Cardiac septum (tissue), 1 donor: ENCODE results near the gene HIRIP3. TPM values are rescaled to one million over a fixed set of nuclear protein-coding genes. Genes with fewer than 3 reads are reported as not detected.

Source experiments
- total RNA-seq: library from RNA; stranded (reverse); fragmentation: NEBNext Ultra II Directional; extraction: Animal tissue kit (Norgen Biotek cat#: 25700); gene quantifications from one replicate; pipeline ENCODE4 v1.2.1, GENCODE V29; 2021
- donor health status: DM: no; HTN: no; CAD: no.

HIRIP3 gene
- total RNA-seq, 1 donor from 2014 or later: 17.4 TPM

Other genes starting within 250 kb of the HIRIP3 start
- gene C16orf54, start 249.6 kb downstream of the HIRIP3 start, total RNA-seq: 0.94 TPM
- not detected for gene ZG16, start 217.4 kb downstream of the HIRIP3 start, total RNA-seq
- gene KIF22, start 204.9 kb downstream of the HIRIP3 start, total RNA-seq: 21.8 TPM
- 72.4 TPM for gene MAZ, start 189.1 kb downstream of the HIRIP3 start, total RNA-seq
- gene PRRT2, start 183.4 kb downstream of the HIRIP3 start, total RNA-seq: 2.1 TPM
- 15.6 TPM for gene PAGR1, start 179.5 kb downstream of the HIRIP3 start, total RNA-seq
- gene MVP, start 175.2 kb downstream of the HIRIP3 start, total RNA-seq: 60.2 TPM
- gene CDIPT, start 132.4 kb downstream of the HIRIP3 start, total RNA-seq: 73.8 TPM
- gene SEZ6L2, start 96.1 kb downstream of the HIRIP3 start, total RNA-seq: 1.2 TPM
- gene ASPHD1, start 95.1 kb downstream of the HIRIP3 start, total RNA-seq: 0.38 TPM
- gene KCTD13, start 69.4 kb downstream of the HIRIP3 start, total RNA-seq: 10.7 TPM
- gene TMEM219, start 33.5 kb downstream of the HIRIP3 start, total RNA-seq: 66.4 TPM
- 38.9 TPM for gene TAOK2, start 21.7 kb downstream of the HIRIP3 start, total RNA-seq
- 36.8 TPM for gene INO80E, start 624 bp upstream of the HIRIP3 start, total RNA-seq
- 0.38 TPM for gene DOC2A, start 15.4 kb upstream of the HIRIP3 start, total RNA-seq
- gene C16orf92, start 27.6 kb upstream of the HIRIP3 start, total RNA-seq: not detected
- gene TLCD3B, start 35.7 kb upstream of the HIRIP3 start, total RNA-seq: not detected
- 3,068 TPM for gene ALDOA, start 70.1 kb upstream of the HIRIP3 start, total RNA-seq
- 44.1 TPM for gene PPP4C, start 80.4 kb upstream of the HIRIP3 start, total RNA-seq
- 0.57 TPM for gene TBX6, start 96.3 kb upstream of the HIRIP3 start, total RNA-seq
- gene YPEL3, start 100.6 kb upstream of the HIRIP3 start, total RNA-seq: 43.2 TPM
- gene GDPD3, start 117.9 kb upstream of the HIRIP3 start, total RNA-seq: 3.0 TPM
- gene MAPK3, start 127.6 kb upstream of the HIRIP3 start, total RNA-seq: 47.8 TPM
- 7.4 TPM for gene CORO1A, start 188.0 kb upstream of the HIRIP3 start, total RNA-seq
- 59.6 TPM for gene BOLA2B, start 198.0 kb upstream of the HIRIP3 start, total RNA-seq
- gene SLX1A, start 198.3 kb upstream of the HIRIP3 start, total RNA-seq: 24.9 TPM
- gene SULT1A3, start 203.6 kb upstream of the HIRIP3 start, total RNA-seq: 7.0 TPM